Upper lobe of left lung (tissue), 4 donors: ENCODE results near the gene CD8B2.

Experiments
- CTCF ChIP-seq, 6 experiments: fragments of 450-650 bp in 4 of 6; fragments of 200-600 bp in 2 of 6; sonication (generic) in 2 of 6; IDR thresholded peaks; one replicate each; pipeline ENCODE4 v1.5.1; 2016 to 2019; ENCODE audit warnings: antibody characterized with exemption in 6 of 6
- EP300 ChIP-seq, 4 donors: sonication (generic); formaldehyde crosslinking; IDR thresholded peaks; one replicate each; pipeline ENCODE4 v1.5.1; 2017; ENCODE audit warnings: antibody characterized with exemption in 4 of 4, control low read depth in 2 of 4

DNA sequence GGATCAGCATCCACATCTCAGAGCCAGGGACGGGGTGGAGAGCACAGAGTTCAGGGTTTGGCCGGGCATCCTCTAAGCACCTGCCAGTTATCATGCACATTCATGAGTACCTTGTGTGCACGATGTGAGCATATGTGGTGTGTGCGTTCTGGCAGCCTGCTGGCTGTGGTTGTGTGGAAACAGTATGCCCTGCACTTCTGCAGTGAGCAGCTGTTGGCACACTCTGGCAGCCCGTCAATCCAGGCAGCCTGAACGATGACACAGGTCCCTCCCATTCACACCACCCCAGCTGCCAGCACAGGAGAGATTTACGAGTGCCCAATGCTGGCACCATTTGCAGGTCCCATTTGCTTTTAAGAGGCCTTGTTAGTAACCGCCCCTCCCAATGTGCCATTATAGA lies 74.2 kb downstream of the CD8B2 start:
- TF ChIP-seq EP300 (IDR thresholded peaks at IDR 0.05) (no peak), CTCF (IDR thresholded peaks at IDR 0.05) (no peak)
